Lower lobe of right lung (tissue), 2 donors: ENCODE results near the gene STARD3NL. TPM values are rescaled to one million over a fixed set of nuclear protein-coding genes. Genes with fewer than 3 reads are reported as not detected.

Experiments
- ATAC-seq, 2 donors: fragments of 200-7000 bp; cut with Tn5 transposase; one replicate each; pipeline ENCODE4 v1.9.1; 2020 to 2022; ENCODE audit warnings: mild to moderate bottlenecking in 2 of 2, moderate library complexity in 2 of 2
- DNase-seq: peaks from one replicate; pipeline ENCODE4 v3.0.0-alpha.2; 2020
- H3K27ac ChIP-seq: fragments of 200-600 bp; one replicate; pipeline ENCODE4 v1.8.0; 2022
- H3K27me3 ChIP-seq: fragments of 200-600 bp; one replicate; pipeline ENCODE4 v1.8.0; 2022; ENCODE audit warnings: low read depth
- H3K36me3 ChIP-seq: fragments of 200-600 bp; one replicate; pipeline ENCODE4 v1.8.0; 2022; ENCODE audit warnings: mild to moderate bottlenecking
- H3K4me1 ChIP-seq: fragments of 200-600 bp; one replicate; pipeline ENCODE4 v1.8.0; 2022
- H3K4me3 ChIP-seq: fragments of 200-600 bp; one replicate; pipeline ENCODE4 v1.8.0; 2022; ENCODE audit warnings: mild to moderate bottlenecking
- H3K9me3 ChIP-seq: fragments of 200-600 bp; one replicate; pipeline ENCODE4 v1.8.0; 2022
- intact Hi-C: fragments of 100-400 bp; cut with DNase I; formaldehyde crosslinking; loops from one replicate; pipeline ENCODE4 v1.11.0; 2022
- total RNA-seq: library from RNA; stranded (reverse); fragmentation: NEBNext Ultra II Directional; extraction: Animal tissue kit (Norgen Biotek cat#: 25700); gene quantifications from one replicate; pipeline ENCODE4 v1.2.1, GENCODE V29; 2021
- TF ChIP-seq, protein P1 (sequence below): fragments of 200-600 bp; IDR thresholded peaks from one replicate; pipeline ENCODE4 v1.8.0; 2022; ENCODE audit warnings: antibody characterized with exemption, mild to moderate bottlenecking
- donor health status: DM: no; HTN: yes; CAD: no; lungs with severe emphysema.

The STARD3NL gene
- total RNA-seq, 1 donor from 2014 or later = 49.8 TPM

DNA sequence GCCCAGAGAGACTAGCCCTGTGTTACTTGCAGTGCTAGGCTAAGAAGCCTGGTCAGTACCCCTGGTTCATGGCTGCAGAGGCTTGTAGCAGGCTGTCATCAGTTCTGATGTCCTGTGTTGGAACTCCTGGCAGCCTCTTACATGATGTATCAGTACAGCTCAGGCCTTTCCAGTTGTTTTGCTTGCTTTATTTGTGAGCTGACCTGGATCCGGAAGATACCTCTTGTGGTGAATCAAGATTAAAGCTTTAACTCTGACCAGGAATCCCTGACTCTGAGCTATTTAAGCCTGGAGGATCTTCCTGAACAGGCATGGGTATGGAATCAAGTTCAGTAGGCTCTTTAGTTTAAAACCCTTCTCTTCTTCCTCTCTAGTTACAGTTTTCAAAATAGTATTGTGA, 4.4 kb downstream of the STARD3NL start:
- peaks cover 65% of the 10 kb centered on the region for H3K4me1 ChIP-seq
- H3K9me3 ChIP-seq = no peaks in the 10 kb centered on the region
- no peaks in the 10 kb centered on the region for H3K36me3 ChIP-seq
- H3K4me3 ChIP-seq = no peak overlapping the region
- H3K27ac ChIP-seq = no peak overlapping the region
- intact Hi-C loops = no loop called here
- no peak for ATAC-seq
- TF ChIP-seq, protein P1, sequence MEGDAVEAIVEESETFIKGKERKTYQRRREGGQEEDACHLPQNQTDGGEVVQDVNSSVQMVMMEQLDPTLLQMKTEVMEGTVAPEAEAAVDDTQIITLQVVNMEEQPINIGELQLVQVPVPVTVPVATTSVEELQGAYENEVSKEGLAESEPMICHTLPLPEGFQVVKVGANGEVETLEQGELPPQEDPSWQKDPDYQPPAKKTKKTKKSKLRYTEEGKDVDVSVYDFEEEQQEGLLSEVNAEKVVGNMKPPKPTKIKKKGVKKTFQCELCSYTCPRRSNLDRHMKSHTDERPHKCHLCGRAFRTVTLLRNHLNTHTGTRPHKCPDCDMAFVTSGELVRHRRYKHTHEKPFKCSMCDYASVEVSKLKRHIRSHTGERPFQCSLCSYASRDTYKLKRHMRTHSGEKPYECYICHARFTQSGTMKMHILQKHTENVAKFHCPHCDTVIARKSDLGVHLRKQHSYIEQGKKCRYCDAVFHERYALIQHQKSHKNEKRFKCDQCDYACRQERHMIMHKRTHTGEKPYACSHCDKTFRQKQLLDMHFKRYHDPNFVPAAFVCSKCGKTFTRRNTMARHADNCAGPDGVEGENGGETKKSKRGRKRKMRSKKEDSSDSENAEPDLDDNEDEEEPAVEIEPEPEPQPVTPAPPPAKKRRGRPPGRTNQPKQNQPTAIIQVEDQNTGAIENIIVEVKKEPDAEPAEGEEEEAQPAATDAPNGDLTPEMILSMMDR = no peak
- H3K27me3 ChIP-seq = no peaks in the 10 kb centered on the region
- DNase-seq = no peak

DNA sequence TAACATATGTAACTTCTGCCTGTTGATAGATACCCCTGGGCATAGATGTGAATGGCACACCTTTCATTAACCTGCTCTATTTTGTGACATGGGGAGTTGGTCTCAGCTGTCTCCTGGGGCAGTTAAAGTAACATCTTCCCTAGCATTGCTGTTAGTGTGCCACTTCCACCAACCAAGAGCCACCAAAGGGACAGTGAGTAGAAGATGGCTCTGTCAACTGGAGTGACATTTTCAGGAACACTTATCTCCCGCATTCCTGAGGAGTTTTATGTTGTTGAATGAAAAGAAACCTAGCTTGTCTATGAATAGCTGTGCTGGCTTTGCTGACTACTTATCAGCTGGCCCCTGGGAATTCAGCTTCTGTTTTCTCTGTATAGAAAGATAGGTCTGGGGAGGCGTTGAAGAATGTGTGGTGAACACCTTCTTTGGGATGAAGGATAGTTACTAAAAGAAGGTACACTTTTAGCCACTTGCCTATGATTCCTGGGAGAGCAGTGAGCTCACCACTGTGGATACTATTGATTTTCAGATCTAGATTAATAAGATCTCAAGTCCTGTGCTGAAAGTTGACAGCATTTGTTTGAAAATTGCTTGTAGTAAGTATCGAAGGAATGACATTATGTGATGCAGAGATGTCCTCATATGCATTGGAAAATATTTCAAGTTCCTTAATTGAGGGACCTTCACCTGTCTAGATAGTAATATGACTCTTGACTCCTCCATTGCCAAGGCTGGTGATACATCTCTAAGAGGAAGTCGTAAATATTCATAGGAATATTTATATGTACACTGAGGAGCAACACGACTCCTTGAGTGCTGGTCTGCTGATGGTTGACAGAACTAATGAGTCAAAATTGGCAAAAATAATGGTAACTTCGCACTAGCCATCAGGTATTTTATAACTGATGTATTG, 7.6 kb downstream of the STARD3NL start:
- Histone ChIP-seq H3K9me3 (no peaks in the 10 kb centered on the region), H3K4me1 (peaks cover 50% of the 10 kb centered on the region), H3K27me3 (no peaks in the 10 kb centered on the region), H3K36me3 (no peaks in the 10 kb centered on the region), H3K27ac (no peak overlapping the region), H3K4me3 (no peak overlapping the region)
- no peak for ATAC-seq
- intact Hi-C loops = no loop called here
- TF ChIP-seq, protein P1 = no peak
- no peak for DNase-seq

DNA sequence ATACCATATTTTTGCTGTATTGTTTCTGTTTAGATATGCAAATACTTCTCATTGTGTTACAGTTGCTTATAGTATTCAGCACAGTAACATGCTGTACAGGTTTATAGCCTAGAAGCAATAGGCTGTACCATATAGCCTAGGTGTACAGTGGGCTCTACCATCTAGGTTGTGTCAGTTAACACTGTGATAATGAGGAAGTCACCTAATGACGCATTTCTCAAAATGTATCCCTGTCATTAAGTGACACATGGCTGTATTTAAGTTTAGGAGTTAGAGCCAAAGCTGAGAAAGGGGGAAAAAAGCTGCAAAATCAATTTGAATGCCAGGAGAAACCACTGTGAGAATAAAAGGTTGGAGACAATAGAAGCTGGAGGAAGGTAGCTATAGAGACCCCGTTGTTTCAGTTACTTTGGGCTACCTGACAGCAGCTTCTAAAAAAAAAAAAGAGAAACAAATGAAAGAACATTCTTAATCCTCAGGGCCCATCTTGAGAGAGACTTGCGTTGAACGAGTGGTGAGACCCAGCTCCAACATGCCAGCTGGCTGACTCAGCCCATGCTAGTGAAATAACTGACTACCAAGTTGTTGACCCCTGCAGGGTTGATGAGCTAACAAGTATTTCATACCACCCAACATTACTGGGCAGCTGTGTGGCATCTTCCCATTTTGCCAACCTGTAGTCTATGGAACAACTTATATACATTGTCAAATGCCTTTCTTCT, 8.7 kb downstream of the STARD3NL start:
- TF ChIP-seq, protein P1 = no peak
- Histone ChIP-seq H3K4me1 (peaks cover 41% of the 10 kb centered on the region), H3K27ac (no peak overlapping the region), H3K4me3 (no peak overlapping the region), H3K9me3 (peaks cover 7% of the 10 kb centered on the region), H3K36me3 (no peaks in the 10 kb centered on the region), H3K27me3 (no peaks in the 10 kb centered on the region)
- ATAC-seq (peak in 1 of 2 donors; percentile 68), DNase-seq (no peak)
- intact Hi-C loops = no loop called here

DNA sequence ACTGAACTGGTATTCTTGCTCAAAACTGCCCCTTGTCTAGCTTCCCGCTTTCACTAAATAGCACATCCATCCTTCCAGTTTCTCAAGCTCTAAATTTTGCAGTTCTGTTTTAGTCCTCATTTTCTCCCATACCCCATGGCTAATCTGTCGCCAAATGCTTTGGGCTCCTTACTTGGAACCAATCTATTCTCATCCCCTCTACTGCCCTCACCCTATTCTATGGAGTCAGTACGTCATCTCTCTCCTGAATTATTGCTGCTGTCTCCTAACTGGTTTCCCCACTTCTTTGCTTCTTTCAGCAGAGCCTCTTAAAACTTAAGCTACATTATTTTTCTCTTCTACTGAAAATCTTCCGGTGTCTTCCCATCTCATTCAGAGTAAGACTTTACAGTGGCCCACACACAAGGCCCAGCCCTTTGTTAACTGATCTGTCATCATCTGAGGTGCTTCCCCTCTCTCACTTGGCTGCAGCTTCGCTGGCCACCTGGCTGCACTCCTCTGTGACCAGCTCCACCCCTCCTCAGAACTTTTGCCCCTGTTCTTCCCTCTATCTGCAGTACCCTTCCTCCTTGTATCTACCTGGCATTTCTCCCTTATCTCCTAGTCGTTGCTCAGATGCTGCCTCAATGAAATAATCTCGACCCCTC, 9.9 kb downstream of the STARD3NL start:
- ATAC-seq = no peak
- Histone ChIP-seq H3K4me3 (no peak overlapping the region), H3K9me3 (peaks cover 11% of the 10 kb centered on the region), H3K36me3 (no peaks in the 10 kb centered on the region), H3K27ac (no peak overlapping the region), H3K27me3 (no peaks in the 10 kb centered on the region), H3K4me1 (peaks cover 37% of the 10 kb centered on the region)
- TF ChIP-seq, protein P1 = no peak
- intact Hi-C loops = no loop called here
- no peak for DNase-seq

DNA sequence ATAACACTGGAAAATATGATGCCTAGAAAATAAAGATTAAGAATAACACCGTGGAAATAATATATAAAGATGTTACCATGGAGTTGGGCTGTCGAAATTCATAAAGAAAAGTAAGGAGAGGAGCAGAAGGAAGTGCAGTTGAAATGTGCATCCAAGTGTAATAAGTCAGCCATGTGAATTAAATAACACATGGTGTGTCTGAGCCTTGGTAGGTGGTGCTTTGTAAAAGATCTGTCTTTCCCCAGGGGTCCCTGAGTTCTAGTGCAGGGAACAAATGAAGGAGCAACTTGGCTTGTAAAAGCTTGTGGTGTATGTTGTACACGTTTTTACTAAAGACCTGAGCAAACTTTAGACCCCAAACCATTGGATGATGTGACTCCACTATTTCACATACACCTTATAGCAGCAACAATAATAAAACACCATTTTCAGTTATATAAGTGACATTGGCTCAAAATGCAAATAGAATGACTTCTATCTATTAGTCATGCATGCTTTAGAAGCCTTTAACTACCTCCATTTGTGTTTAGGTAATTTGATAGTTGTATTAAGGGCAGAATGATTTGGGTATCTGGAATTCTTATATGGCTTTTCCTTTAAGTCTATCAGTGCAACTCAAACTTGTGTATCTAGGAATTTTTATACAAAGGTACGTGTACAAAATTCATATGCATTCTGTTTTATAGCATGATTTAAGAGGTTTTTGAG, 11.3 kb downstream of the STARD3NL start:
- Histone ChIP-seq H3K27ac (no peak overlapping the region), H3K36me3 (no peaks in the 10 kb centered on the region), H3K27me3 (no peaks in the 10 kb centered on the region), H3K4me3 (no peak overlapping the region), H3K4me1 (peaks cover 30% of the 10 kb centered on the region), H3K9me3 (peaks cover 11% of the 10 kb centered on the region)
- DNase-seq (no peak), ATAC-seq (no peak)
- TF ChIP-seq, protein P1 = no peak
- intact Hi-C loops = no loop called here
